Measurements from ENCODE around the gene PDZK1IP1. TPM values are rescaled to one million over a fixed set of nuclear protein-coding genes. Genes with fewer than 3 reads are reported as not detected.

PDZK1IP1 gene
- total and polyA plus RNA-seq, 2 of the 13 experiments (the other 11 are each of a cell fraction or from before 2014, with no cell fraction given), result 0.24 to 1.6 TPM

- TF ChIP-seq ZBTB38 (CRISPR knock-in tag; IDR thresholded peaks at IDR 0.05), result peak; percentile 37; the same call in 1 of the 2 replicates
- TF ChIP-seq ZNF746 (CRISPR knock-in tag; IDR thresholded peaks at IDR 0.05), result no peak
- no peak for TF ChIP-seq RBM22 (optimal IDR thresholded peaks at IDR 0.05; ENCODE audit: low read length)
- TF ChIP-seq ZSCAN30 (CRISPR knock-in tag; IDR thresholded peaks at IDR 0.05), result no peak
- TF ChIP-seq ZNF12 (CRISPR knock-in tag; IDR thresholded peaks at IDR 0.05), result no peak
- TF ChIP-seq CEBPG (CRISPR knock-in tag; IDR thresholded peaks at IDR 0.05), result peak; percentile 35; the same call in 1 of the 2 replicates
- no peak for TF ChIP-seq ZNF543 (CRISPR knock-in tag; IDR thresholded peaks at IDR 0.05)
- peak; percentile 62; the same call in 1 of the 2 replicates for TF ChIP-seq ATF2 (CRISPR knock-in tag; IDR thresholded peaks at IDR 0.05)
- TF ChIP-seq RCOR2 (CRISPR knock-in tag; IDR thresholded peaks at IDR 0.05), result no peak
- no peak for TF ChIP-seq KAT2B (IDR thresholded peaks at IDR 0.05; ENCODE audit: borderline replicate concordance, low read depth, low read length)
- TF ChIP-seq ZUFSP (CRISPR knock-in tag; IDR thresholded peaks at IDR 0.05; ENCODE audit: borderline replicate concordance), result no peak
- TF ChIP-seq ZNF510 (CRISPR knock-in tag; IDR thresholded peaks at IDR 0.05; ENCODE audit: low read depth), result no peak
- no peak for TF ChIP-seq ZNF441 (CRISPR knock-in tag; IDR thresholded peaks at IDR 0.05; ENCODE audit: borderline replicate concordance)
- peak; percentile 82; the same call in 1 of the 2 replicates for TF ChIP-seq ETV5 (CRISPR knock-in tag; IDR thresholded peaks at IDR 0.05; ENCODE audit: borderline replicate concordance)
- TF ChIP-seq ZFP90 (CRISPR knock-in tag; IDR thresholded peaks at IDR 0.05; ENCODE audit: borderline replicate concordance), result no peak
- no peak for TF ChIP-seq NBN (conservative IDR thresholded peaks at IDR 0.05)
- no peak for TF ChIP-seq MYC (CRISPR knock-in tag; IDR thresholded peaks at IDR 0.05; ENCODE audit: borderline replicate concordance)
- TF ChIP-seq NFYC (CRISPR knock-in tag; IDR thresholded peaks at IDR 0.05), result peak; percentile 51
- no peak for TF ChIP-seq BRF2 (CRISPR knock-in tag; IDR thresholded peaks at IDR 0.05)
- TF ChIP-seq ZBTB37 (CRISPR knock-in tag; IDR thresholded peaks at IDR 0.05), result no peak
- no peak for TF ChIP-seq PATZ1 (CRISPR knock-in tag; IDR thresholded peaks at IDR 0.05)
- no peak for TF ChIP-seq ZNF616 (CRISPR knock-in tag; IDR thresholded peaks at IDR 0.05; ENCODE audit: low read depth)
- 0 out of 2 replicates have a peak, but pooled peaks have one; percentile 51 for TF ChIP-seq CBFB (CRISPR knock-in tag; IDR thresholded peaks at IDR 0.05)
These were observed 10.5 kb downstream of the PDZK1IP1 start (continued) for GRCh38 chr1:47179017-47179987.

Data from HepG2 (cell line).